Activated CD4-positive, alpha-beta memory T cell treated with anti-CD3 and anti-CD28 coated beads for 36 hours (primary cell): ENCODE measurements around the gene LAMA2. TPM values are rescaled to one million over a fixed set of nuclear protein-coding genes. Genes with fewer than 3 reads are reported as not detected.

Experiments used
- CTCF ChIA-PET: fragments of 350-600 bp; sonication (Branson Sonifier 250); formaldehyde crosslinking; loops from one replicate; lab custom pipeline; 2021; ENCODE audit warnings: antibody characterized with exemption, inconsistent platforms; lab: Charles Lee
- POLR2A ChIA-PET: fragments of 350-600 bp; sonication (Branson Sonifier 250); formaldehyde crosslinking; loops from one replicate; lab custom pipeline; 2021; ENCODE audit warnings: antibody characterized with exemption; lab: Charles Lee
- DNase-seq: peaks from one replicate; pipeline ENCODE4 v3.0.0-alpha.2; 2020
- H3K27ac Mint-ChIP-seq: one replicate; pipeline ENCODE4 v1.8.0; 2021; ENCODE audit warnings: mixed read lengths
- H3K27me3 Mint-ChIP-seq: one replicate; pipeline ENCODE4 v1.8.0; 2021; ENCODE audit warnings: mixed read lengths
- H3K36me3 Mint-ChIP-seq: one replicate; pipeline ENCODE4 v1.8.0; 2021; ENCODE audit warnings: mixed read lengths
- H3K4me1 Mint-ChIP-seq: one replicate; pipeline ENCODE4 v1.8.0; 2021; ENCODE audit warnings: low read depth, mixed read lengths
- H3K4me3 Mint-ChIP-seq: one replicate; pipeline ENCODE4 v1.8.0; 2021; ENCODE audit warnings: mild to moderate bottlenecking, mixed read lengths
- H3K9me3 Mint-ChIP-seq: one replicate; pipeline ENCODE4 v1.8.0; 2021; ENCODE audit warnings: mixed read lengths
- intact Hi-C: fragments of 100-400 bp; cut with micrococcal nuclease; formaldehyde crosslinking; loops from one replicate; pipeline ENCODE4 v1.15.1; 2023
- total RNA-seq, 2 experiments: library from RNA; stranded (reverse); gene quantifications; one replicate each; pipeline ENCODE4 v1.2.3, GENCODE V29; 2021

Gene LAMA2
- total RNA-seq, 2 experiments from 2014 or later, result 0.15 to 0.48 TPM

- ChIA-PET POLR2A (interaction anchor here (0.8 to 1.3 kb wide), 2 partner anchors 17 to 182 kb away, joined by 3 read pairs; no protein-coding TSS in a partner anchor), CTCF (interaction anchor here (1.1 to 4.2 kb wide), 7 partner anchors 9 to 237 kb away, joined by 3 to 55 read pairs (median 5); no protein-coding TSS in a partner anchor)
- Mint-ChIP-seq H3K36me3 (peaks cover under 1% of the 10 kb centered on the region), H3K4me3 (no peak overlapping the region), H3K9me3 (peaks cover 8% of the 10 kb centered on the region), H3K27me3 (no peaks in the 10 kb centered on the region), H3K4me1 (no peaks in the 10 kb centered on the region), H3K27ac (no peak overlapping the region)
- no peak for DNase-seq
- intact Hi-C loops, result no loop called here
Observed at GRCh38 chr6:129565811-129566210, 682.9 kb downstream of the LAMA2 start.
